Stromal cell of bone marrow (primary cell): Measurements from ENCODE around the gene RGS7.
"Not testable (repeated sequence)": the region's sequence is repeated elsewhere in the genome, so short reads cannot be mapped to it uniquely, and the experiment has no call there.

Experiments
- DNase-seq: peaks from one replicate; pipeline ENCODE4 v3.0.0-alpha.2; 2012; ENCODE audit warnings: low read depth

The RGS7 gene

DNA sequence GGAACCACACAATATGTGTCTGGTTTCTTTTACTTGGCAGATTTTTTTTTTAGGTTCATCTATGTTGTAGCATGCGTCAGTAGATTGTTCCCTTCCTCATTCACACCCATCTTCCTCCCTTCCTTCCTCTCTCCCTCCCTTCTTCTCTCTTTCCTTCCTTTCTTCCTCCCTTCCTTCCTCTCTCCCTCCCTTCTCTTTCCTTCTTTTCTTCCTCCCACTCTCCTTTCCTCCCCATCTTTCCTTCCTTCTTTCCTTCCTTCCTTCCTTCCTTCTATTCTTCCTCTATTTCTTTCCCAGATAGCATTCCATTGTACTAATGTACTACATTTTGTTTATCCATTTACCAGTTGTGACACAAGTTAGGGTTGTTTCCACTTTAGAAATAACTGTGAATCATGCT is 218.0 kb downstream of the RGS7 start:
- no peak for DNase-seq

DNA sequence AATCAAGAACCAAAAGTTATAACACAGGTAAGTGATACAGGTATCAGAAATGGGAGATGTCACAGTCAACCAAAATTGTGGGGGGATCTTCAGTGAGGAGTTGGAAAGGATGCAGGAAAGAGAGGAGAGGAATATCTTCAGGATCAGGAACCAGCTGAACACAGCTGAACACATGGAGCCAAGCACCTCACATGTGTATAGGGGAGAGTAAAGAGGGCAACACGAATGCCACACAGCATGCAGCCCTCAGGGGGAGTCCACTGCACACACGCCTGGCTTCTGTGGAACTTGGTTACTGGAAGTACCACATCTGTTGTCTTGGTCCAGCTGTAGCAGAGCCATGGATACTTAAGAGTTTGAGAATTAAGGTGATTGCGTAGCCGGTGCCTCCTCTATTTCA is 218.8 kb downstream of the RGS7 start:
- DNase-seq = no peak

DNA sequence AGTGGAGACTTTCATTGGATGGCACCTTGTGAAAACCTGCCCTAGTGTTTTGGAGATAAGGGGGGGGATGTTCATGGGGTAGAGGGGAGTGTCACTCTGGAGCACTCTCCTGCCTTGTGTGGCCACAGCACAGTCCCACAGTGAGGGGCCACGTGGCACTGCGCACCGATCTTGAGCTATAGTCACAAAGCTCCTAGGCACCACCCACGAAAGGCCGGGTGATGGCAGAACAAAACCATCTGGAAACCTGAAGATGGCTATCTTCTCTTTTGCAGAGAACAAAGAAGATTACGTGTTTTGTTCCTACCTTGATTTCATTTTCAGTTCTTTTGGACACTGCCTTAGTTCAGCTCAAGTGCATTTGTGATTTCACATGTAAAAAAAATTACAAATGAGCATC is 220.6 kb downstream of the RGS7 start:
- DNase-seq = no peak

DNA sequence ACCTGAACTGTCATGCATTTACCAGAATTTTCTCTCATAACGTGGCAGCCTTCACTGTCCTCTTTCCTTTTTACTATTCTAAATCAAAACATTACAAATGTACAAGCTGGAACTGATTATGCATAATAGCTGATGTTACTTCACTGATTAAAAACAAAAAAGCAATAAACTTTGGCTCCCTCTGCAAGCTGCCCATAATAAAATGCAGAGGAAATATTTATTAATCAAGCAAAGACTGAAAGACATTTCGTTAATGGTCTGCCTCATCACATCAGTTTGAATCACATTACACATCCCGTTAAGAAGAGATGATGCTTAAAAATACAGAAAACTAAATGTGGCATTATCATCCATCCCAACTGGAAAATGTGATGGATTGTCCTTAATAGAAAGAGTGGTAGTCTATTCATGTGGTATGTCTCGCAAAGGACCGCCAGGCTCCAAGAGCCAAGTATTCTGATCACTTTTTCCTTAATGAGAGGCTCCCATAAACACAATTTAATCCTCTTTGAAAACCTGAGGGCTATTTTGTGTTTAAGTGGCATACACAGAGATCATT is 225.3 kb downstream of the RGS7 start:
- no peak for DNase-seq

DNA sequence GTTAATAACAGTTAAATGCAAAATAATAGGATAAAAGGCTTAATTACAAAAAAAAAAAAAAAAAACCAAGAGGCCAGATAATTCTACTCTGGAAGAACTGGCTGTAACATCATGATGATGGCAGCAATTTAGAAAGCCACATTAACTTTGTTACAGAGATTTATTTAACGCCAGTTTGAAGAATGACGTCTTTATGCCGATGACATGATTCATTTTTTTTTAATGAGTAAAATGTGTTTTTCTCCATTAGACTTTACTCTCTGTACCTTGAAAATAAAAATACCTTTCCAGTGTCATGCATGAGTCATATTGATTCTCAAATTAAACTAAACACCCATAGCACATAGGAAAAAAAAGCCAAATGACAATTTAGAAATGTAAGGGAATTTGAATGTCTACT is 226.1 kb downstream of the RGS7 start:
- no peak for DNase-seq

DNA sequence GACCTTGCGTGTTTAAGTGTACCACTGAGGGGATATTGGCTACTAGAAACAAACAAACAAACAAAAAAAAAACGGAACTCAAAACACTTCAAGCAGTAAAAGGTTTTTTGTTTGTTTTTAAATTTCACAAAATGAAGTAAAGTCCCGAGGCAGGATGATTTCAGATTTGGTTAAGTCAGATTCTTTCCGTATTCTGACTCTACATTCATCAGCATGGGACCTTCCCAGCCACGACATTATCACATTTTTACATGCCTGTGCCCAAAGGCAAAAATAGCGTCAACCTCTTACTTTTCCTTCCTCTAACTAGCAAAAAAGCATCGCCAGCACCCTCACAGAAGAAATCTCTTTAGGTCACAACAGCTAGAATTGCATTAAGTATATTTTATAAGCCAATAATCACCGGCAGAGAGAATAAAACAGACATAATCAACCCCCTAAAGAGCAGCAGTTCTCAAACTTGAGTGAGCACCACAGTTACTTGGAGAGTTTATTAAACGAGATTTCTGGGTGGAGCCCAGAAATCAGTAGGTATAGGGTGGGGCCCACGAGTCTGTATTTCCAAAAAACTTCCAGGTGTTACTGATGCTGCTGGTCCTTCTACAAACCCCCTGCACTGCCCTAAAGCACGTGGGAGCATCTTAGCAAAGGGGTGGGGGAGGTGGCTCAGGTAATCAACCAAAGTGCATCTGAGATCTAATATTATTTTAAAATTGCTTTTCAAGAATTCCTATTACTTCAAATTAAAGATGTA is 227.6 kb downstream of the RGS7 start:
- DNase-seq = no peak

DNA sequence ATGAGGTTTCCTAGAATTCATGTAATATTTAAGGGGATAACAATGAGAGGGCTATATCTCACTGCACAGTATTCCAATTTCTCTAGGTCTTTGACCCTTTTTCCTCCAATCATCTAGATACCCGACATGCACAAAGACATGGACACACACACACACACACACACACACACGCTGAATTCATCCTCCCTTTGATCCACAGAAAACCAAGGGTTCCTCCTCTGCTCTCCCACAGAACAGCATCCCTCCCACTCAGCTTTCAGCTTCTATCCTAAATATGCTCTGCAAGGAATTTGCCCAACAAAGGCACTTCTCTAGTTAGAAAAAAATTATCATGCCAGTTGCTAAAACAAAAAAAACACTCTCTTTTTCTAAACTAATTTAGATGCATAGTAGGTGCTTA is 231.7 kb downstream of the RGS7 start:
- no peak for DNase-seq

DNA sequence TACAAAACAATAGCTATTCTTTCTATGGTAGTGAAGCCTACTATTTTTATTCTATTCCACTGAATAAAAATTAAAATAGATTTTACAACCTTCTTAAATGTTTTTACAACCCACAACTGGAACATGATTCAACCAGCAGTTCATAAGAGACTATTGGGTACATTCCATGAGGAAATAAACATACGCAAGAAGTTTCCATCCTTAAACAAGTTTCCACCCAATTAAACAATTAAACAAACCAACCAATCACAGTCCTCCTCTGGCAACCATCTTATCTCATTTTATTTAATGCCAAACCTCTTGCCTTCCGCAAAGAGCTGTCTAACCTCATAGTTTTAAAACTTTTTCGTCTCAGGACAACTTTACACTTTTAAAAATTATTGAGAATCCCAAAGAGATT is 239.0 kb downstream of the RGS7 start:
- no peak for DNase-seq

DNA sequence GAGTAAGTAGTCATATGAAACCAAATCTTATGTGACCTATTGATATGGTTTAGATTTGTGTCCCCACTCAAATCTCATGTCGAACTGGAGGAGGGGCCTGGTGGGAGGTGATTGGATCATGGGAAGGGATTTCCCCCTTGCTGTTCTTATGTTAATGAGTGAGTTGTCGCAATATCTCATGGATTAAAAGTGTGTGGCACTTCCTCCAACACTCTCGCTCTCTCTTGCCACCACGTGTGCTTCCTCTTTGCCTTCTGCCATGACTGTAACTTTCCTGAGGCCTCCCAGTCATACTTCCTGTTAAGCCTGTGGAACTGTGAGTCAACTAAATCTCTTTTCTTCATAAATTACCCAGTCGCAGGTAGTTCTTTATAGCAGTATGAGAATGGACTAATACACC is 241.2 kb downstream of the RGS7 start:
- no peak for DNase-seq

DNA sequence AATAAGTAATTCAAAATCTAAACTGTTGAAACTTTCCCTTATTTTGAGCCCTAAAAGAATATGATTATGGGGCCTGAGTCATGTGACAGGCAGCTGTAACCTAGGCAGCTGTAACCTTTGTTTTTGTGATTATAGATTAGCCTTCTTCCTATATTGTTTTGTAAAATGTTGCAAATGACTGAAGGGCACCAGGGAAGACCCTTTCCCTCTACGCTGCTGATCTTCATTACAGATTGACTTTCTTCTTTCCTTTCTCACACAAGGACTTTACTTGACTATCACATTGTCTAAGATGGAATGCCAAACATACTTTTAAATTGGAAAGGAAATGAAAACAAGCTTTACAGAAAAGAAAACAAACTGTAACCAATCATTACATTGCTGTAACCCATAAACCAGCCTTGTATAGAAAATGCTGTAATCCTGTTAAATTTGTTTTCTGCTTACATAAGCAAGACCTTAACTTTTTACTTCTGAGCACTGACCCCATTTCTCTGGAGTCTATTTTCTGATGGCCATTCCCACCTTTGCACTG is 242.2 kb downstream of the RGS7 start:
- no peak for DNase-seq

DNA sequence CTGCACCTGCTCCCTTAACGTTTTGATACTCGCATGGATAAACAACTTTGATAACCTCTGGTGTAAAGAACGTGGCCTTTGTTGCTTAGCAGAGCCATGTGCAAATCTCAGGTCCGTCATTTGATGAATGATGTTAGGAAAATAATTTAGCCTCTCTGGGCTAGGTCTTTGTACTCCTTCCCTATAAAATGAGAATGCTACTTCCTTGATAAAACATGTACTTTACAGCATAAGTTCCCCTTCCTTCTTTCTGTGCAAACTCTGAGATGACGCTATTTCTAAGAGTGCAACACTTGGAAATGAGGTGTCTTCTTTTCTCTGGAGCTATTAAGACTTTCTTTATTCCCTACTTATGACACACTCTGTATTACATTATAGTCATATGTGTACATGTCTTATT is 243.4 kb downstream of the RGS7 start:
- DNase-seq = no peak

DNA sequence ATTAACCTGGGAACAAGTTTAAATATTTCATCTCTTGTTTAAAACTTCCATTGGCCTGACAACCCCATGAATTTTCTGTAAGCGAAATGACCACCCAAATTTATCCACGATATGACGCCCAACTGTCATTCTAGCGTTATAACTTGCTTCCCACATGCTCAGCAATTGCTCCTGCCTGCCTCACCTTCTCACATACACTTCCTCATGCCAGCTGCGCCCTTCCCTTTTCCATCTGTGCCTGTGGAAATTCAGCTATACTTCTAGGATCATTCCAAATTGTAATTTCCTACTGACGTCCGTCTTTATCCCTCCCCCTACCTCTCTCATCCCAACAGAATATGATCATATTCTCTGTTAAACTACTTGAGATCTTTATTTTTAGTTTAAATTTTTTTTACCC is 248.0 kb downstream of the RGS7 start:
- no peak for DNase-seq

DNA sequence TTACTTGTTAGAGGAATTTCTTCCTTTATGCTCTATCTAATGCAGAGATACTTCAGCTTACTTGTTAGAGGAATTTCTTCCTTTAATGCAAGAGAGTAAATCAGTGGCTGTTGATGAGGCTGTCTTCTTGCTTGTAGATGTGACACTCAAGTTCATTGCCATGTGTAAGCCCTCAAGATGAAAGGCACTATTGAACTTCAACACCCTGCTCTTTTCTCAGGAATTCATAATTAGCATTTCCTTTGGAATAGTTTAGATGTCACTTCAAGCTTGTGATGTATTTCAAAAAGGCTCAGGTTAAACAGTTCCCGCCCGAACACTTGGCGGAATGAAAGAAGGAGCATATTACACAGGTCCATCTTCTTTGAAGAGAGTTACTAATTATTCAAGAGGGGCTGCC is 251.9 kb downstream of the RGS7 start:
- no peak for DNase-seq

DNA sequence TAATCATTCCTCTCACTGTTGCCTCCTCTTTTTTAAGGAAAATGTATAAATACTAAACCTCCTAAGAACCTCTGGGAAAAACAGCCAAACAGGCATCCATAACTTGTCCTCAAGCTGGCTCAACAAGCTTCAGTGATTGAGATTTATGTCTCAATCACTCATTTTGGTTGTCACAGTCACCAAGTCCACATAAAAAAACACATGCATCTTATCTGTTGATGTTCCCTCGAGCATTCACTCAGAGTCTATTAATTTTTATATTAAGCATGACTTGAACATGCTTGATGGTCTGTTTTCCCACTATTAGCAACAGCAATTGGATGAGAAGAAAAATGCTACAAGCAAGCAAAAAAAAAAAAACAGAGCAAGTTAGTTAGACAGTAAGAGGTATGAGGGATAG is 254.3 kb downstream of the RGS7 start:
- DNase-seq = no peak

DNA sequence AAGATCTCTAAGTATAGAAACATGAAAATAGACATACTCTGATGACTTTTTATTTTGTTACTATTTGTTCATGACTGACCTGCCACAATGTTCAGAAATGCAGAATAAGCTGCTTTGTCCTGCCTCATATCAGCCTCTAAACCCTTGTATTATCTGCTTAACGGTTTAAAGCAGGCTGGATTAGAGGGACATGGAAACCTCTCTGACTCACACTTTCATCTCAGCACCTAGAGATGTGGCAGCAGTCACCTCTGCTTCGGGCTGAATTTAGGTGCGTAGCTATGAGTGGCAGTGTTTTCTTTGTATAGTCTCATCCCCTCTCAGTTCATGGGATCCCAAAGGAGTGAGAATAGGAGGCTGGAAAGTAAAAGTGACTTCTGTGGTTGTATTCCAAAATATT is 255.4 kb downstream of the RGS7 start:
- no peak for DNase-seq

DNA sequence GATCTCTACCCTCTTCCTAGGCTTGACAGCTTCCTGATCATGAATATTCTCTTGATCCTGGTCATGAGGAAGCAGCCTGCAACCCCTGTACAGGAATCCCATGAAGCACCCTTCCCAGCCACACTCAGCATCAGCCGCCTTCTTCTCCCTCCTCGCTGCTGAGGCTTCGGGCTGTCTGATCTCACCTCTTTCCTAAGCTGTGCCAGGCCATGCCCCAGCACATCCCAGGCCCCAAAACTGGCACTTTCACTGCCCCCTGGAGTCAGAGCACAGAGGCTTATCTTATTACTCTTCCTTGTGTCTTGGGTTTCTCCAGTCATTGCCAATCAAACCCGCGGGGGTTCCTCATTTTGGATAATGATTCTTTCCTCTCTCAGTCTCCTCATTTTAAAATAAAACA is 259.5 kb downstream of the RGS7 start:
- DNase-seq = no peak

DNA sequence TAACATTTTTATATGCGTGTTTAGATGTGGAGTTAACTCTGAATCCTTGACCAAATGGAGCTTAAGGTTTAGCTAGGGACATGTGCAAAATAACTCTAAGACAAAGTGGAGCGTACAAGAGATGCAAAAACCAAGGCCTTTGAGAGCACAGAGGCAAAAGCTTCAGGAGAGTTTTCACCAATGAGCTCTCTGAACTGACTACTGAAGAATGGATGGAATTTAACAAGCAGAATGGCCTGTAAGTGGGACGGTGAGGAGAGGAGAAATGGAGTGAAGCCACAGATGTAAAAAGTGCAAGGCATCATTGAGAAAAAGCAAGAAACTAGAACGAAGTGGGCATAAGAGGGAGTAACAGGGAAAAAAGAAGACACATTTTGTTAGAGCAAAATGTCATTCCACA is 260.0 kb downstream of the RGS7 start:
- DNase-seq = no peak

DNA sequence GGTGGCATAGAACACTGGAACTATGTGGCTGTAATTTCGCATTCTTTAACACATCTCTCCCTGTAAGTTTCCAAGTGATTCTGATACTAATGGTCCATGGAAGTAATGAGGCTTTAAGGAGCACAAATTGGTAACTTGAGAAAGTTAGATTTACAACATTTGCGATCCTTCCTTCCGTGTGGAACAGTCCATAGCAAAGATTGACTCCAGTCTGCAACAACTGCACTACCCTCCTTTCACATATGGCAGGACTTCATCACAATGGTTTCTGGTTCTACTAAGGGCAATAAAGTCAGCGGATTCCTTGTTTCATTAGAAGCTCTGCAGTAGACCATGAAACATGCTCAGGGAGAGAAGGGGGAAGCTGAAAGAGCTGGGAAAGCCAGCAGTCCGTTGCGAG is 261.2 kb downstream of the RGS7 start:
- no peak for DNase-seq

DNA sequence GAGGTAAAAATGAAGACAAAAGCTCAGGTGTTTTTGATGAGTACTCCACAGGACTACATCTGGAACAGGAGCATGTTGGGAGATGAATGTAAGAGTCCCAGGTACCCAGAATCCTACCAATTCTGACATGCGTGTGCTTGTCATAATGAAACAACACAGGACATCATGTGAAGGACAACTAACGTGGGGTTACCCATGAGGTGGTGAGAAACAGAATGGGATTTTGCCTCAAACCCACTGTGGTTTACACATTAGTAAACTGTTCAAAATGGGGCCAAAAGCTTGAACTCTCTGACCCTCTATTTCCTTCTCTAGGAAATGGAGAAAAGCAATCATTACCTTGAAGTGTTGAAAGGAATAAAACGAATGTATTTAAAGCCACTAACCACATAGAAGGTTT is 266.2 kb downstream of the RGS7 start:
- no peak for DNase-seq

DNA sequence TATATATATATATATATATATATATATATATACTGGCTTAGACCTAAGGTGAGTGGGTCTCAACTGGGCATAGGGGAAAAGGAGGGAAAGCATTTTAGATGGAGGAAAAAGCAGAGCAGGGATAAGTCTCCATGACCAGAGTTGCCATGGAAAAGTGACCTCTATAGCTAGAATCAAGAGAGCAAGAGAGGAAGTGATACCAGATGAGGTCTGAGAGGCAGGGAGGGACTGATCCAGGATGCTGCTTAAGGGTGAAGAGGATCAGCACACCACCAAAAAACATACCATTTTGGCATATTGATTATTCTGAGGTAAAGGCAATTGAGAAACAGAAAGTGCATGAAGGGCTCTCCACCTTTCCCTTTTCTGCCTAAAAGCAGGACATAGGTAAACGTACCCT is 267.9 kb downstream of the RGS7 start:
- not testable (repeated sequence) for DNase-seq

DNA sequence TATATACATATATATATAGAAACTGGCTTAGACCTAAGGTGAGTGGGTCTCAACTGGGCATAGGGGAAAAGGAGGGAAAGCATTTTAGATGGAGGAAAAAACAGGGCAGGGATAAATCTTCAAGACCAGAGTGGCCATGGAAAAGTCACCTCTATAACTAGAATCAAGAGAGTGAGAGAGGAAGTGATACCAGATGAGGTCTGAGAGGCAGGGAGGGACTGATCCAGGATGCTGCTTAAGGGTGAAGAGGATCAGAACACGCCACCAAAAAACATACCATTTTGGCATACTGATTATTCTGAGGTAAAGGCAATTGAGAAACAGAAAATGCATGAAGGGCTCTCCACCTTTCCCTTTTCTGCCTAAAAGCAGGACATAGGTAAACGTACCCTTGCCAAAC is 268.9 kb downstream of the RGS7 start:
- DNase-seq = not testable (repeated sequence)

DNA sequence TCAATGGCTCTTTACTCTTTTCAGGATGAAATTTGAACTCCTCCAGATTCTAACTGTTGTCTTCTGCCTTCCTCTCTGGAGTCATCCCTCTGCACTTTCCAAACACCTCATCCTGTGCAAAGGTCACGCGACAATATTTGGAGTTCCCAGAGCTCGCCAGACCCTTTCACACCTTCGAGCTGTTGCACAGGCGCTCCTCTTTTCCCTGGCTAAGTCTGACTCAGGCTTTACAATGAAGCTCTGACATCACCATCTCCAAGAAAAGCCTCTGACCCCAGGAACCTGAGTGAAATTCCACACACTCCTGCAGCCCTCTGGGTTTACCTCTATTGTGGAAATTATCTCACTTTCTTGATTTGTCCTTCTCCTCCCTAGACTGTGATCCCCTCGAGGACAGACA is 270.3 kb downstream of the RGS7 start:
- no peak for DNase-seq

DNA sequence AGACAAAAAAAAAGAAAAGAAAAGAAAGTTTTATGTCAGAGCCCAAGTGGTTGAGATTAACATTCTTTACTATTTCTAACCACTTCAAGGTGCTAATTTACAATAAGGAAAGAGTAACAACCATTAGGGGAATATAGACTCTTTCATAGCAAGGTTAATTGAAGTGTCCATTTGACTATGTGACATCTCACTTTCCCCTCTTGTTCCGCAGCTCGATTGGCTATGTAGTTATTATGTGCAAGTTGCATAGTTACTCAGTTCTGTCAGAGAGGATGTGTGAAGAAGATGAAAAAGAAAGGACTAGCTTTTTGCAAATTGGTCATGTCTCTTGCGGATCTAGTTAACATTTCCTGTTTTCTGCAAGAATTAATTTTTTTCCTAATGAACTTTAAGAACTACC is 273.7 kb downstream of the RGS7 start:
- DNase-seq = no peak

DNA sequence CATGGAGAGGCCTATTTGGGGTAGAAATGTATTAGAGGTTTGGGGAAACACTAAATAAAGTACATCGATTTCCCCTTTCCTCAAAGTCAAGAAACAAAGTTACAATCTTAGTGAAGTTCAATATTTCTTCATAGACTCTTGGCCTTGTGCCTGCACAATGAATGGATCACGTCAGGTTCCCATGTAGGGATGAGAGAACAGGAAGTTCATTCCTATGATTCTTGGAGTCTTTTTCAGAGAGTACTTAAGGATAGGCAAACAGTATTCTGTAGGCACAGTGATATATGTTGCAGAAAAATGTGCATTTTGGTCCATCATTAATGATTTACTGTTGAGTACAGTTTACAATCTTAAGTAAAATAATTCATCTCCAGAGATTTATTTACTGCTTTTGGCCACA is 275.5 kb downstream of the RGS7 start:
- DNase-seq = no peak
